ENCODE measurements around the gene THBS3.
"Not testable (repeated sequence)": the region's sequence is repeated elsewhere in the genome, so short reads cannot be mapped to it uniquely, and the experiment has no call there.

The THBS3 gene
- total RNA-seq: 34.3 to 44.6 reads per million in 2 donors

DNA sequence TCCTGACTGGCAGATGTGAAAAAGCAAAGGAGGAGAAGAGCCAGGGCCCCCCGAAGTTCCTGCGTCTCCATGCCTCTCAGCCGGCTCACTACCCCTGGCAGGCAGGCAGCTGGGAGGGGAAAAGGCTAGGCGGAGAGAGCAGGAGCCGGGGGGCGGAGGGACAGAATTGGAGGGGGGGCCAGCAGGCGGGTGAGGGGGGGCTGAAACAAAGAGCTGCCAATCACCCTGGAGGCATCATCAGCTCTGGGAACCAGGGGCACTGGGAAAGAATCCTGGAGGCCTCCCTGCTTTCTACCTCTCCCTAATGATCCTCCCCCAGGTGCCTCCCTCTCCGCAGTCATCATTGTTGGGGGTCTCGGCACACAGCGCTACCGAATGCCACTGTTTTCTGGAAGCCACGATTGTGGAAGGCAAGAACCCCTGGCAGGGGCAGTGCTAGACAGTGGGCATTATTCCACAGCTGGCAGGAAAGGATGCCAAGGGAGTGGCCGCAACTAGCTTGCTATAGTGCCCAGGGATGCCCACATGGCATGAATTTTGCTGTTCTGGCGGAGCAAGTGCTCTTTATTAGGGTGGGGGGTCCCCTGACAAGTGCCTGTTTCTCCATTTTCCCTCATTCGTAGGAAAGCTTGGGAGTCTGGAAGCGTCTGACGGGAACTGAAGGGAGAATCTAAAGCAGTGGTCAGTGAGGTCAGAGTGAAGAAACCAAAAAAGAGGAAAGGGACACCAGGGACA is at the start of gene THBS3:
THBS3 (minus strand) TSS at position 92 of the 735 bp plus-strand sequence; CDS start at position 71, 21 bp downstream.
- no peak for DNase-seq

DNA sequence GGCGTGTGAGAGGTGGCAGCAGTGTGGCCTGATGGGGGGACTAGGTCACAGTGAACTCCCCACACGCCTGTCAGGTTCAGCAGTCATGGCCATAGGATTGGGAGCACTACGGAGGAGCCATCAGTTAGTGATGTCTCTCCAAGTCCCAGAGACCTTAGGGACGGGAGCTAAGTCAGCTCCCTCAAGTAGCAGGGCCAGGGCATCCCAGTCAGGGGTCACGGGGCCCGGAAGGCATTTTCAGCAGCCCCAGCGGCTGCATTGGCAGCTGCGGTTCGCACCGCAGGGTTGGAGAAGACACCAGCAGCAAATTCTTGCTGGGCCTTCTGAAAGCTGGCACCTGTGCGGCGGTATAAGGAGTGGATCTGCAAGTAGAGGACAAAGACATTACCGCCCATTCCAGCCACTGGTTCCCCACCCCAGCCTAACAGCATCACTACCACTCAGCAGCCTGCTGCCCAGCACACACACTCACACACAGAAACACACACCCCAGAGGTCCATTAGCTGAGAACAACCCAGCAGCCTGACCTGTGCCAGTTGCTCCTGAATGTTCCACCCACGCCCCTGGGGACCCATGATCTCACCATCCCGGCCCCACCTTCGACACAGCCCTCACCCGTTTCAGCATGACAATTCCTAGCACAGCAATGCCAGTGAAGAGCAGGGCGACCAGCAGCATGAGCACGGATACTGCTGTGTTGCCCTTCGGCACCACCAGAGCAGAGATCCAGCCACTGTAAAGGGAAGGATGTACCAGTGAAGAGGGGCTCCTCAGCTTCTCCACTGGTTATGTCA is 48.6 kb upstream of the THBS3 start:
- DNase-seq: no peak

DNA sequence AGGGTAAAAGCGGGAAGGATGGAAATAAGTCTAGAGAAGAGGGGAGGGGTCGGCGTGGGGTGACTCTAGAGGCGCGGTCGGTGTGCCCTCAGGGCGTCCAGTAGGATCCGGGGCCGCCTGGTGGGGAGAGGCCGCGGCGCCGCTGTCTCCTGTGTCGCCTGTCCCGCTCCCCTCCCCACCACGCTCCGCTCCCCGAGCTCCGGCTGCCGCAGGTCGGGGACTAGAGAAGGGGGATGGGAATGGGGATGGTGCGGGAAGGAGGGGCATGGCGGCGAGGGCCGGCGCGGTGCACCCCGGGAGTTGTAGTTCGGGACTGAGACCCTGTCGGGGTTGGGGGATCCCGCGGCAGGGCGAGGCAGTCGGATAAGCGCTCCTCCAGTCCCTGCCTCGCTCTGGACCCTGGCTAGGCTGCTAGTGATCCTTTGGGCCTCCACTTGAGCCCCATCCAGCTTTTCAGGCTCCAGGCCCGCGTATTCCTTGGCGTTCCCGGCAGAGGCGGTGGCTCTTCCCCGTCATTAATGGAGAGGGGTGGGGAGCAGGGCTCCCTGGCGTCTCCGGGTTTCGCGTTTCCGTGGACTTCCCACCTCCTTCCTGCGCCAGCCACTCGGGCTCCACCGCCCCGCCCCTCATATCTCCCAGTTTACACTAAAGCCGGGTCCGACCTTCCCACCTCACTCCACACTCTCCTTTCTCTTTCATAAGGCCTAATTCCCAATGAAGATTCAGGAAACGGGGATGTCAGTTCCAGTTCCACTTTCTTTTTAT is 47.7 kb upstream of the THBS3 start, which contains the start of gene ENTREP3:
ENTREP3 (minus strand) TSS at position 241 of the 765 bp plus-strand sequence. CDS start 606 bp downstream, outside the sequence.
- peak; percentile 50 to 83 (median 61) for DNase-seq

DNA sequence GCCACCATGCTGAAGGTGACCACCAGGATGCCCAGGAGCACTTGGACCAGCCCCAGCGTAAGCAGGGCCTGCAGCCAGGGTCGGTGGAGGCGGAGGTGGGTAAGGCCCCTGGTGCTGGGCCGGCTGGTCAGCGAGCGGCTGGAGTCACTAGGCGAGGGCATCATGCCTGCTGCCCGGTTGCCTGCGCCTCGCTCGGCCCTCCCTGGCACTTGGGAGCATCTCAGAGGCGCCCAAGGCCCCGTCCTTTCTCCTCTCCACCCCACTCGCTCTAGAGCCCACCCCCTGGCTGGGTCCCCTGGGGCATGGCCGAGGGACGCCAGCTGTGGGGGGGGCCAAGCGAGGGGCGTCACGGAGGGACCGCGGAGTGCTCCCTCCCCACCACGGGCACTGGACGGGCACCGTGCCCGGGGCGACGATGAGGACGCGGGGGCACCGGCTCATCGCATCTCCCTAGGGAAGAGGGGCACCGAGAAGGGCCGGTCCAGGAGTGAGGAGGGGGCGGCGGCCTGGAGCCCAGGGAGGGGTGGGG is 47.1 kb upstream of the THBS3 start:
- no peak for DNase-seq

DNA sequence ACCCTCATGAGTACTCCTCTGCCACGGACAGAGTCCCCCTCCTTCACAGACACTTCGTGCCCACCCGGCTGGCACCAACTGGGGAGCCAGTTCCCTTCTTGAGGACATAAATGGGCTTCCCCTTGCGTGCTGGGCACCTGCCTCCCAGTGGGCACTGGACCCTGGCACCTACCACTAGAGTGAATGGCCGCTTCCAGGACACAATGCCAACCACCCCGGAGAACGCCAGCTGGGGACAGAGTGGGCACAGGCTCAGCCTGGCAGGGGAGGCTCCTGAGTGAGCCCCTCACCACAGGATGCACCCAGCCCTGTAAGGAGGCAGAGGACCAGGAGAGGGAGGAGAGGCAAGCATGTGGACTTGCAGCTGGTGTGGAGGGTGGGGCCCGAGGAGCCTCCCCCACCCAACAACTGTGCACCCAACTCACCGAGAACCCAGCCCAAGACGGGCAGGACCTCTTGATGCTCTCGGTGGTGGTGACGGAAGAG is 46.6 kb upstream of the THBS3 start:
- no peak for DNase-seq

DNA sequence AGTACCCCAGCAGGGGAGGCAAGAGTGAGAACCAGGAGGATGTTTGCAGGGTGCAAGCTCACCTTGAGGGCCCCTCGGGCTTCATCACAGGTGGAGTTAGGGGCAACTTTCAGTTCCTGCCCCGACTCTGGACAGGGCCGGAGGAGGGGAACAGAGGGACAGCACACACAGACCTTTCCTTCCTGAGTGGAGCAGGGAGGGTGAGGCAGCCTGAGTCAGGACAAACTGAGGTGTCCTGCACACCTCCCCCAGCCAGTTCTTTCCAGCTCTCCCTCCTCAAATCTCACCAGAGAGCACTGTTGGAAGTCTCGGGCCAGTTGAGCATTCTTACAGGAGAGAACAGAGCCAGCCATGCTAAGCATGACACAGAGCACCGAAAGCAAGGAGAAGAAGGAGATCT is 46.1 kb upstream of the THBS3 start:
- DNase-seq: no peak

DNA sequence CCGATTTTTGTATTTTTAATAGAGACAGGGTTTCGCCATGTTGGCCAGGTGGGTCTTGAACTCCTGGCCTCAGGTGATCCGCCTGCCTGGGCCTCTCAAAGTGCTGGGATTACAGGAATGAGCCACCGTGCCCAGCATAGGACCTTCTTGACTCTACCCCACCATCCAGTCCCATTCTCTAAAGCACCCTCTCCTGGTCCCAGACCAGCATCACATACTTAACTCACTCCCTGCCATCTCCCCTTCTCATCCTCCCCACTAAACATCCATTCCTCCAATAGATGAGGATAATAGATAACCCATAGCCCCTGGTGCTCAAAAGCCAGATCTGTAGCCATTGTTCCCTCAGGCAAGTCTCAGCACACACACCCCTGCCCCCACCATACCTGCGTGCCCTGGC is 45.5 kb upstream of the THBS3 start:
- DNase-seq: no peak

DNA sequence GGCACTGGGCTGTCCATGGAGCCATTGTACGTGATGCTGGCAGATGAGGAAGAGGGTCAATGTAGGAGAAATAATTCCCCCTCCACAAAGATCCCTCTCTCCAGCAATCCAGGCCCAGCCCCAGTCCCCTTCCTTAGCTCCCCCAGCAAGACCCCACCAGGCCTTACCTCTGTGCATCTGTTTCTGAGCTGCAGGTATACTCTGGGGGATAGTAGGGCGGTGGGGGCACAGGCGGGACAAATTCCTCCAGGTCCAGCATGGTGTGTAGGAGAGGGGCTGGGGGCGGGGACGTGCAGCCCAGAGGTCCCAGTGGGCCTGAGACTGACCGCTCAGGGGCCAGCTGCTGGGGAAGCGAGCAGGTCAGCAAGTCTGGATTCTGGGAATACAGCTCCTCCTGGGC is 43.9 kb upstream of the THBS3 start:
- no peak for DNase-seq

DNA sequence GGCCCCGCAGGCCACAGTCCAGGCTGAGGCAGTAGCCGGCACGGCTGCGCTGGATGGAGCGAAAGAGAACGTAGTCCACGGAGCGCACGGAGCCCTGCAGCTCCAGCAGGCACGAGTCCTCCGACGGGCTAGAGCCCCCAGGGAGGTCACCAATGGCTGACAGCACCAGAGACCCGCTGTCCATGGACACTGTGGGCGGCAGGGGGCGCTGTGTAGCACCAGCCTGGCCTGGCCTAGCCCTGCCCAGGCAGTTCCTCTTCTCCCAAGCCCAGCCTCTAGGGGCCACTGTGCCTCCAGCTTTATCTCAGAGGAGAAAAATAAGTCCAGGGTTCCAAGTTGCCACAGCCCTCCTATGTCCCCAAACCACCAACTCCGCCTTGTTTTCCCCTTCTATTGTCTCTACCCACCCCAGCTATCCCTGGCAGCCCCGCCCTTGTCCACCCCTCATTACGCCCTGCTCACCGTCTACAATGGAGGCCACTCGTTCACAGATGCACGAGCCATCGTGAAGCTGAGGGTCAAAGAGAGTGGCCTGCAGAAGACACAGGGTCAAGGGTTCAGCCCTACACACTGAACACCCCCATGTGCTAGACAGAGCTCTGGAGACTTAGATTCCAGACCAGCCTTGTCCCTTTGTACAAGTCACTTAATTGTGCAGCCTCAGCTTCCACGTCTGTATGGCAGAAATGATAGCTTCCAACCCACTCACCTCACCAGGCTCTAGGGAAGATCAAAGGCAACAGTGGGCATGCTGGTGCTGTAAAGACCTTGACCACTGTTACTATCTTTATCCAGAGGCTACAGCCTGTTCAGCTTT is 43.1 kb upstream of the THBS3 start:
- peak; percentile 88 to 98 (median 95) for DNase-seq

DNA sequence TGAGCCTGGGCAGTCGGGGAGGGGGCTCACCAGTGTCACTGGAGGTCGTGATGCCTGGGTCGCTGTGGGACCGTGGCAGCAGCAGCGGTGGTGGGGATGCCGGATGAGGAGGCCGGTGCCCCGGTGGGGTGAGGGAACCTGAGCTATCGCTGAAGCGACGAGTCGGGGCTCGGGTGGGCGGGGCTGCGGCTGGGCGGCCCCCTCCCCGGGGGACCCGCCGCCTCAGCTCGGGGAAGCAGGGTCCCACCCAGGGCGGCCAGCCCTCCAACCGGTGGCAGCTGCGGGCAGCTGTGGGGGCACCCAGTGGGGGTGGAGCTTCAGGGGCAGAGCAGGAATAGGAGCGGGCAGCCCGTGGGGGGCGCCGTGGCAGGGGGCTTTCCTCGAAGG is 42.5 kb upstream of the THBS3 start:
- peak in 1 of 5 experiments; percentile 43 for DNase-seq

DNA sequence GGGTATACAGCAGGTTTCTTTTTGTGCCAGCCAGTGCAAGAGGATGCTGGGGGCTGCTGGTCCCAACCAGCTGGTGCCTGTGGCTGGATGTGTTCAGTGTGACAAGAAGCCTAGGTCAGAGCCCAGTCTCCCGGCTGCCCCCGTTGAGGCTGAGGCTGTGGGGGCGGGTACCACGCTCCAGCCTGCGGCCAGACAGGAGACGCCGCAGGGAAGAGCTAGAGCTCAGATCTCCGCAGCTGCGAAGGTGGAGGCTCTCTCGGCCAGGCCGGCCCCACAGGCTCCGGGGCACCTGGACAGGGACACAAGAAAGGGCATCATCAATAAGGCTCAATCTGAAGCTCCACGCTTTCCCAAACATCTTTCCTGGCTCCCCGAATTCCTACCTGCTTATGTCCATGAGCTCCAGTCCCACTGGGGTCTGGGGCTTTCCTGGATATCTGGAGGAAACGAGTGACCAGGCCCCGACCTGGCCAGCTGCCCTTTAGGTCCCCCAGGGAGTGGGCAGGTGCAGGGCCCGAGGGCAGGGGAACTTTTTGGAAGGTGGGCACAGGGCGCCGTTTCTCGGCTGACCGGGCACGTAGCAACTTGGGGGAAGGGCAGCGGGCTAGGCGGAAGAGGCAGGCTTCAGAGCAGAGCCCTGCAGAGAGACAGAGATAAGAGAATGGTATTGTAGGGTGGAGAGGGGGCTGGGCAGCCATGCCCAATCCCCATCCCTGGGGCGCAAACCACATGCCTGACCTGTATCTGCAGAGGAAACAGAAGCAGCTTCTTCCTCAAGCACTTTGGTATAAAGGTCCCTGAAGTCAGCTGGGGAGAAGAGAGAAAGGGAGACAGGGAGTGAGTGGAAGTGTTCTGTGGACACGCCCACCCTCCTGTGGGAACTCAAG is 40.2 kb upstream of the THBS3 start:
- no peak for DNase-seq

DNA sequence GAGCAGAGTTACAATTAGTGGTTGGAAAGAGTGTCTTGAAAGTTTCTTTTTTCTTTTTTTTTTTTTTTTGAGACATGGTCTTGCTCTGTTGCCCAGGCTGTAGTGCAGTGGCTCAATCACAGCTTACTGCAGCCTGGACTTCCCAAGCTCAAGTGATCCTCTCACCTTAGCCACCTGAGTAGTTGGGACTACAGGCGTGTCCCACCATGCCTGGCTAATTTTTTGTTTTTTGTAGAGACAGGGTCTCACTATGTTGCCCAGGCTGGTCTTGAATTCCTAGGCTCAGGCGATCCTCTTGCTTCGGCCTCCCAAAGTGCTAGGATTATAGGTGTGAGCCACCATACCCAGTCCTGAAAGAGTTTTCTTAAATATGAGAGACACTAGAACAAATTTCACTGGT is 39.1 kb upstream of the THBS3 start:
- not testable (repeated sequence) for DNase-seq

DNA sequence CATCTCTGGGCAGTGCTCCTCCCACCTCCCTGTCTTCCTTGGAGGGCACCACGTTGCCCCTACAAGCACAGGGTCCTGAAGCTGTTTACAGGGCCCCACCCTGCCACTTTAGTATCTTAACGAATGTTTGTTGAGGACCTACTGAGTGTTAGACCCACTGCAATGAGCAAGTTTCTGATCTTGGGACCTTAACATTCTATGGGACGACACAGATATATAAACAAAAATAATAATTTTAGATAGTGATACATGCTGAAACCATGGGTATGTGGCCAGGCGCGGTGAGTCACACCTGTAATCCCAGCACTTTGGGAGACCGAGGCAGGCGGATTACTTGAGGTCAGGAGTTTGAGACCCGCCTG is 37.4 kb upstream of the THBS3 start:
- no peak for DNase-seq

DNA sequence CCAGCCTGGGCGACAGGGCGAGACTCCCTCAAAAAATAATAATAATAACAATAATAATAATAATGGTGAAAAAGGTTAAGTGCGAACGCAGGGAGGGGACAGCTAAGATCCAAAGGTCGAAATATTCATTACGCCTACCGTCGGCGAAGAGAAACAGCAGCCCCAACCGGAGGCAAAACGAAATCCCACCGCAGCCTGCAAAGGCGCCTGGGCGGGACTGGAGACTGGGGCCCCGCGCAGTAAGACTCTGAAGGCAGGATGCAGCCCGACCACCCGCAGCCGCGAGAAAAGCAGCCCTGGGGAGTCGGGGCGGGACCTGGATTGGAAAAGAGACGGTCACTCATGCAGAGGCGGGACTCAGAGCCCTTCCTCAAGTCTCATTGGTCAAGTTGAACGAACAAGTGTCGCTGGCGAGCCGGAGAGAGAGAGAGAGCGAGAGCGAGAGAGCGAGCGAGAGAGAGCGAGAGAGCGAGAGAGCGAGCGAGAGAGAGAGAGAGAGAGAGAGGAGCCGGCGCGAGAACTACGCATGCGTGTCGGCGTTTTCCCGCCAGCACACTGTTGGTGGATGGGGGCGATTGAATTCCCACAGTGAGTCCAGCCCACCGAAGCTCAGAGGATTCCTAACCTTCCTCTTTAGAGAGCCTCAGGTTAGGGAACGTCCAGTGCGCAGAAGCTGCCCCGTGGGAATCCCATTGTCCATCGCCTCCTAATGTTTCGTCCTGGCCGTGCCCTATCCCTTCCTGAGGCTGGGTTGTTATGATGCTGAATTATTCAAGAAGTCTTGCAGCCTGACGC is 36.9 kb upstream of the THBS3 start:
- peak; percentile 83 to 100 (median 92) for DNase-seq

DNA sequence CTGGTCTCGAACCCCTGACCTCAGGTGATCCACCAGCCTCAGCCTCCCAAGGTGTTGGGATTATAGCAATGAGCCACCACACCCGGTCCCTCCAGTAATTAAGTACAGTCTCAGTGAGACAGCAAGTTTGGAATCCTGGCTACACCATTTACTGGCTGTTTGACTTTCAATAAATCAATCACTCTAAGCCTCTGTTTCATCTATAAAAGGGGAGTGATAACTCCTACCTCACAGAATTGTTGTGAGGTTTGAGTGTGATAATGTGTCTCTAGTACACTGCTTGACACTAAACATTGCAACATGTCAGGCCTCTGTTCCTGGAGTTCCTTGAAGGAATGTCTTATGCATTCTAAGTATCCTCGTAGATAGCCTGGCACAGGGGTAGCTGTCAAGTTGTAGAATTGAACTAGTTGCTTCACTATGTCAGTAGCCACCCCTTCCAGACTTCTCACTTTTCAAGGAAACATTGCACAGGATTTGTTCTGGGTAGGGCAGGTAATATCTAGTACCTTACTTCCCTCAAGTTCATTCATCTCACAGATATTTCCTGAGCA is 35.2 kb upstream of the THBS3 start:
- DNase-seq: no peak

DNA sequence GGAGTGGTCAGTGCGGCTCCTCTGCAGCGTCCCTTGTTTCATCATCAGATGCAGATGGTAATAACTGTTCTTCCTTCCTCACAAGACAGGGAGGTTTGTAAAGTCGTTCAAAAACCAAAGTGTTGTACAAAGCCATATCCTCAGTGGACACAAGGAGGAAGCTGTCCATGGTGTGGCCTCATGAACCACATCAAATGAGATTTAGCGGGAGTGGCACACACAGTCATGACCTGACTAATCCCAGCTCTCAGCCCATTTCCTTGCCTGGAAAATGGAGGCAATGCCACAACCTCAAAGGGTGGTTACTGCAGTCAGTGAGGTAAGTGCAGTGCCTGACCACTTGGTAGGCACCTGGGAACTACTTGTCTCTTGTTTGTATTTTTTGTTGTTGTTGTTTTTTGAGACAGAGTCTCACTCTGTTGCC is 34.2 kb upstream of the THBS3 start:
- no peak for DNase-seq

DNA sequence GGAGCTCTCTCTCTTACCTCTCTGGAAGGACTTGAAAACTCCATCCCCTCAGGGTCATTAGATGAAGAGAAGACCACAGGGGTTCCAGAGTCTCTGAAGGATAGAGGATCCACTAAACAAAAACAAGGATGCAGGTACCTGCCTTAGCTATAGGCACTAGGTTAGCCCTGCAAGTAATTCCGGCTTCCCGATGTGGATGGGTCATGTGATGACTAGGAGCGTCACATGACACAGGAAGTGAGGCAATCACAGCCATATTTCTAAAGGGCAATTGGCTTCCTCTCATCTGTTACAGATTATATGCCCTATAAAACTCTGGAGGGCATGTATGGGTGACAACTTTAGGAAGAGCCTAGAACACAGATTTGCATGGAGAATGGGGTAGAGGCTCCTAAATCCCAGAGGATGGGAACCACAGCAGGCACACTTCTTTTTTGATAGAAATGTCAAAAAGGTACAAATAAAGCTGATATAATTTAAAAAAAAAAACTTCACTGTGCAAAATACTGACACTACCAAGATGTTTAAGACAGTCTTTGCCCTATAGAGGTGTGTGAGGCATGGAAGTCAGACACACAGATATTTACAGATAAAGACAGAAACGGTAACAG is 33.5 kb upstream of the THBS3 start:
- DNase-seq: peak in 4 of 5 experiments; percentile 47 to 85 (median 59)

DNA sequence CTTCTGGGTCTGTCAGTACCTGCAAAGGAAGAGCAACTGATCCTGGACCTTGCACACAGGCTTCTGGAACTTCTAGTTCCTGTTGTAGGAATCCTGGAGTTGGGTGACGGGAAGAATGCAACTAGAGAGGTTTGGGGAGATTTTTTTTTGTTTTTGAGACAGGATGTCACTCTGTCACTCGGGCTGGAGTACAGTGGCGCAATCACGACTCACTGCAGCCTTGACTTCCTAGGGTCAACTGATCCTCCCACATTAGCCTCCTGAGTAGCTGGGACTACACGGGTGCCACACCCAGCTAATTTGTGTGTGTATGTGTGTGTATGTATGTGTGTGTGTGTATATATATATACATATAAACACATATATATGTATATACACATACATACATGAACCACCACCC is 28.8 kb upstream of the THBS3 start:
- DNase-seq: no peak

DNA sequence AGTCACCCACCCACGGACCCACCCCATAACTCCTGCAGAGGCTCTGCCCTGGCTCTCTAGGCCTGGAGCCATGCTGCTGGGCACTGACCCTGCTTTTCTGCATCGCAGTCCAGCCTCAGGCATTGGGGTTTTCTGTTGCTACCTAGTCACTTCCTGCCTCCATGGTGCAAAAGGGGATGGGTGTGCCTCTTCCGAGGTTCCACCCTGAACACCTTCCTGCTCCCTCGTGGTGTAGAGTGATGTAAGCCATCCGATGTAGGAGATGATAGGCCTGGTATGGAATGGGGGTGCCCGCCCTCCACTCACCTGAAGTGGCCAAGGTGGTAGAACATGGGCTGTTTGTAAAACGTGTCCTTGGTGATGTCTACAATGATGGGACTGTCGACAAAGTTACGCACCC is 27.7 kb upstream of the THBS3 start:
- DNase-seq: peak in 1 of 5 experiments; percentile 33
